Large intestine (tissue), 3 donors: ENCODE measurements around the gene FHOD3. TPM values are rescaled to one million over a fixed set of nuclear protein-coding genes. Genes with fewer than 3 reads are reported as not detected.

ENCODE experiments used
- DNase-seq, 2 donors: peaks; one replicate each; pipeline versions ENCODE4 v3.0.0 to v3.0.0-alpha.2; 2013
- H3K27ac ChIP-seq: one replicate; pipeline ENCODE4 v1.5.1; 2013; ENCODE audit warnings: low read length
- H3K27me3 ChIP-seq: 2 replicates; pipeline ENCODE4 v1.6.1; 2013; ENCODE audit warnings: low read length; ENCODE audit not compliant: control insufficient read depth, insufficient read depth
- H3K36me3 ChIP-seq: 2 replicates; pipeline ENCODE4 v1.6.1; 2013; ENCODE audit warnings: low read length; ENCODE audit not compliant: control insufficient read depth, insufficient read depth
- H3K4me1 ChIP-seq: one replicate; pipeline ENCODE4 v1.6.1; 2013; ENCODE audit warnings: low read length; ENCODE audit not compliant: control insufficient read depth, insufficient read depth
- H3K4me3 ChIP-seq: one replicate; pipeline ENCODE4 v1.5.1; 2013; ENCODE audit warnings: low read length
- H3K9me3 ChIP-seq: one replicate; pipeline ENCODE4 v1.6.1; 2013; ENCODE audit warnings: mild to moderate bottlenecking, low read depth, low read length, moderate library complexity; ENCODE audit not compliant: control insufficient read depth
- WGBS: methylation state at CpG from one replicate; pipeline ENCODE4 v1.1.5; 2013; ENCODE audit warnings: low lambda C conversion rate; ENCODE audit not compliant: insufficient coverage; 5-methylcytosine and 5-hydroxymethylcytosine counted together
- polyA plus RNA-seq: library from polyadenylated mRNA; unstranded; fragments of 120-200 nt; gene quantifications from one replicate; pipeline ENCODE4 v1.2.1, GENCODE V29; 2013

The FHOD3 gene
- polyA plus RNA-seq, 1 donor = 10.5 TPM

DNA sequence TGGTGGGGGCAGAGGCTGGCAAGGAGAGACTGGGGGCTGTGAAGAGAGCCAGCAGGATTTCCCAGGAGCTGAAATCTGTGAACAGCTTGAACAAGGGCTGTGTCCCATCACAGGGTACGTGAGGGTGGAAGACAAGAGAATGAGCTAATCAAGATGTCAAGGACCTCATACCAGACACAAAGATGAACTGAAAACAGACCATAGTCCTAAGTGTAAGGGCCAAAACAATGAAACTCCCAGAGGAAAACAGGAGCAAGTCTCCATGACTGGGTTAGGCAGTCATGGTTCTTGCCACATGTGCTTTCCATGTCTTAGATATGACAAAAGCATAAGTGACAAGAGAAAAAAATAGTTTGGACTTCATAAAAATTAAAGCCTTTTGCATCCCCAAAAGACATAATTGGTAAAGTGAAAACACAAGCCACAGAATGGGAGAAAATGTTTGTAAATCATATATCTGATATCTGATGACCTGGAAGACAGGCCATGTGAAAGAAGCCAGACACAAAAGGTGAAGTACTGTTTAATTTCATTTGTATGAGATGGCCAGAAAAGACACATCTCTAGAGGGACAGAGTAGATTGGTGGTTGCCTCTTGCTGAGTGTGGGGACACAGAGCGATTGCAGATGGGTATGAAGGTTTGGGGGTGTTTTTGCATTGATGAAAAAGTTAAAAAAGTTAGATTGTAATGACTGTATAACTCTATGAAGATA lies 67.6 kb downstream of the FHOD3 start:
- WGBS = 93% methylated on average over 2 of the region's 2 CpGs
- no peaks in the 10 kb centered on the region for H3K4me1 ChIP-seq
- H3K36me3 ChIP-seq = no peaks in the 10 kb centered on the region
- no peak for DNase-seq
- H3K9me3 ChIP-seq = no peaks in the 10 kb centered on the region
- no peak overlapping the region for H3K27ac ChIP-seq
- no peaks in the 10 kb centered on the region for H3K27me3 ChIP-seq
- no peak overlapping the region for H3K4me3 ChIP-seq

- H3K27me3 ChIP-seq = no peaks in the 10 kb centered on the region
- DNase-seq = no peak
- no peaks in the 10 kb centered on the region for H3K9me3 ChIP-seq
- no peak overlapping the region for H3K27ac ChIP-seq
- no peaks in the 10 kb centered on the region for H3K36me3 ChIP-seq
- H3K4me1 ChIP-seq = no peaks in the 10 kb centered on the region
- 91% methylated on average over 3 of the region's 7 CpGs for WGBS
- no peak overlapping the region for H3K4me3 ChIP-seq
Observed at GRCh38 chr18:36365836-36366775, 68.6 kb downstream of the FHOD3 start.

GRCh38 chr18:36366994-36367839 lies 69.7 kb downstream of the FHOD3 start:
- Histone ChIP-seq H3K27me3 (no peaks in the 10 kb centered on the region), H3K4me3 (no peak overlapping the region), H3K27ac (no peak overlapping the region), H3K4me1 (no peaks in the 10 kb centered on the region), H3K36me3 (no peaks in the 10 kb centered on the region), H3K9me3 (no peaks in the 10 kb centered on the region)
- WGBS = no CpG with 5 or more reads among the region's 8 CpGs
- no peak for DNase-seq

DNA sequence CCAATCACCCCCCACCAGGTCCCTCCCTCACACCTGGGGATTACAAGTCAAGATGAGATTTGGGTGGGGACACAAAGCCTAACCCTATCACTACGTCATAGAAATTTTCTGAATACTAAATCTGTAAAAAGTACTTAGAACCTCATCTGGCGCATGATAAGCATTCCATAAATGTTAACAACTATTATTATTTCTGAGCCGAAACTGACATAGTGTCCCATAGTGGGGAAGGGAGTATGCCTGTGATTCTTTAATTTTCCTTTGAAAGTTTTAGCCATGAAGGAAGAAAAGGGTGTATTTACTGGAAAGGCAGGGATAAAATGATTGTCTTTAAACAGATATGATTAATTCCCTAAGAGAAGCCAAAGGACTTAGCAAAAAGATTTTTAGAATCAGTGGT lies 71.4 kb downstream of the FHOD3 start:
- Histone ChIP-seq H3K27me3 (no peaks in the 10 kb centered on the region), H3K36me3 (no peaks in the 10 kb centered on the region), H3K4me1 (no peaks in the 10 kb centered on the region), H3K4me3 (no peak overlapping the region), H3K9me3 (no peaks in the 10 kb centered on the region), H3K27ac (no peak overlapping the region)
- no CpG with 5 or more reads among the region's 3 CpGs for WGBS
- DNase-seq = no peak

DNA sequence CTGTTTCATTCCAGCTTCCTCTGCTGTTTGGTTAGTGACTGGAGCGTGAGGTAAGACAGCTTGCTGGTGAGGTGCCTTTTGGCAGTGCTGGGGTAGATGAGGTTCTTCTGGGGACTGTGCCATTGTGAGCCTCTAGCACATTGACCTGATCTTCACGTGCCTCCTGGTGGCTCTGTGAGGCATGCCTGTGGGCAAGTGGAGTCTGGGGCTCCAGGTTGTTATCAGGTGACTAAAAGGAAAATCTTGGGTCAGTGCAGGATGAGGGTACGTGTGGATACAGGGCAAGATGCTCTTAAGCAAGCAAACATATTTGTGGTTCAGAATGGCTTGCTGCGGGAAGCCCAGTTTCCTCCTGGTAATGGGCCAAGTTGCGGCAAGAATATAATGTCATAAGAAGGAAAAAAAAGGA lies 75.4 kb downstream of the FHOD3 start:
- no peaks in the 10 kb centered on the region for H3K9me3 ChIP-seq
- WGBS = 100% methylated on average over 1 of the region's 5 CpGs
- no peak for DNase-seq
- H3K36me3 ChIP-seq = no peaks in the 10 kb centered on the region
- H3K27ac ChIP-seq = no peak overlapping the region
- H3K4me3 ChIP-seq = no peak overlapping the region
- no peaks in the 10 kb centered on the region for H3K4me1 ChIP-seq
- H3K27me3 ChIP-seq = peaks cover 3% of the 10 kb centered on the region

DNA sequence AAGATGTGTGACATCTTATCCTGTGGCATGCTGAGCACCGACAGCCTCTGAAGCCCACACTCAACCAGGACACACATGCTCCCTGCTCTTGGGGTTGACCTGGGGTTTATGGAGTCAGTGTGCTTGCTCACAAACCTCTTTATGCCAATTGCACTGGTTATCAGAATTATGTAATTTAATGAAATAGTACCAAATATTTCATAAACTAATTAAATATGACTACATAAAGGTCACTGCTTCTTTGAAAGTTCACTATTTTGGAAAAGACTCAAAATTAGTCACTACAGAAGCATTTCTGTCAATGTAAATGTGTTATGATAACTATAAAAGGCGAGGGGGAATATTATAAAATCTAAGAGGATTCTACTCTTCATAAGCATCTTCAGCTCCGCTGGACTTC lies 76.7 kb downstream of the FHOD3 start:
- no CpG with 5 or more reads among the region's 3 CpGs for WGBS
- no peaks in the 10 kb centered on the region for H3K9me3 ChIP-seq
- no peak for DNase-seq

DNA sequence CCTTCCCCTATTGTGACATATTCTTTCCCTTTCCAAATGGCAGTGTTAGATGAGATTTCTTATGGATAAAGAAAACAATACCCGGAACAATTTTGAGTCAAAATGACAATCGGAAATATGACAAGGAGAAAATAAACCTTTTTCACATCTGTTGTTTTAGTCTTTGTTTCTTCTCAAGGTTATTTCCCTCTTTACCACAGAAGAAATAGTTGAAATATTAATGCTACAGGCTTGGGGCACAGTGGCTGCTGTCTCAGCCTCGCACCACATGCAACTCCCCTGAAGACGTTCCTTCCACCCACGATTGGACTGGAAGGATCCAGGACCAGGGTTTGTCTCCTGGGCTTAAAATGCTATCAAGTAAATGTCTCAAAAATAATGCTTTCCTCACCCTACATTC lies 77.6 kb downstream of the FHOD3 start:
- H3K27me3 ChIP-seq = peaks cover 3% of the 10 kb centered on the region
- no peaks in the 10 kb centered on the region for H3K36me3 ChIP-seq
- WGBS = 100% methylated on average over 2 of the region's 5 CpGs
- no peak overlapping the region for H3K4me3 ChIP-seq
- H3K27ac ChIP-seq = no peak overlapping the region
- H3K4me1 ChIP-seq = no peaks in the 10 kb centered on the region
- DNase-seq = no peak
- H3K9me3 ChIP-seq = no peaks in the 10 kb centered on the region

More for the DNA sequence above, 76.7 kb downstream of the FHOD3 start:
- Histone ChIP-seq H3K27ac (no peak overlapping the region), H3K27me3 (peaks cover 3% of the 10 kb centered on the region), H3K36me3 (no peaks in the 10 kb centered on the region), H3K4me3 (no peak overlapping the region), H3K4me1 (no peaks in the 10 kb centered on the region)

DNA sequence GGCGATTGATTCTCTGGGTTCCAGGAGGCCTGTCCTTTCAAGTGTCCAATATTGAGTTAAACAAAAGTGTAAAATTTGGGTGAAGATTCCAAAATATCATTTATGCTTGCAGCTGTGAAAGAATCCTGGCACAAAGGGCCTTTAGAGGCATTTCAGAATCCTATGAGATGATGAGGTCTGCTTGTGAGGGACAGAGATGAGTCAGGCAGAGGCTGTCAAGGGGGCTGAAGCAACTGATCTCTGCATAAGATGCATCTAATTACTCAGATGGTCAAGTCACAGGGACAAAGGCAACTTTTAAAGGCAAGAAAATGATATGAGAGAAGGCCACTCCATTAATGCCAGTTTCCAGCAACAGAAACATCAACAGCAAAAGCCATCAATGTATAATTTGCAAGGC lies 78.8 kb downstream of the FHOD3 start:
- H3K4me1 ChIP-seq = no peaks in the 10 kb centered on the region
- H3K9me3 ChIP-seq = no peaks in the 10 kb centered on the region
- H3K27me3 ChIP-seq = peaks cover 5% of the 10 kb centered on the region
- no peak overlapping the region for H3K4me3 ChIP-seq
- H3K27ac ChIP-seq = no peak overlapping the region
- H3K36me3 ChIP-seq = no peaks in the 10 kb centered on the region
- WGBS = no CpG with 5 or more reads among the region's 1 CpG
- DNase-seq = no peak

GRCh38 chr18:36377626-36378025 lies 80.1 kb downstream of the FHOD3 start:
- H3K9me3 ChIP-seq = no peaks in the 10 kb centered on the region
- H3K27me3 ChIP-seq = peaks cover 5% of the 10 kb centered on the region
- WGBS = no CpG with 5 or more reads among the region's 3 CpGs
- no peak for DNase-seq
- H3K36me3 ChIP-seq = no peaks in the 10 kb centered on the region
- no peak overlapping the region for H3K4me3 ChIP-seq
- no peak overlapping the region for H3K27ac ChIP-seq
- no peaks in the 10 kb centered on the region for H3K4me1 ChIP-seq

DNA sequence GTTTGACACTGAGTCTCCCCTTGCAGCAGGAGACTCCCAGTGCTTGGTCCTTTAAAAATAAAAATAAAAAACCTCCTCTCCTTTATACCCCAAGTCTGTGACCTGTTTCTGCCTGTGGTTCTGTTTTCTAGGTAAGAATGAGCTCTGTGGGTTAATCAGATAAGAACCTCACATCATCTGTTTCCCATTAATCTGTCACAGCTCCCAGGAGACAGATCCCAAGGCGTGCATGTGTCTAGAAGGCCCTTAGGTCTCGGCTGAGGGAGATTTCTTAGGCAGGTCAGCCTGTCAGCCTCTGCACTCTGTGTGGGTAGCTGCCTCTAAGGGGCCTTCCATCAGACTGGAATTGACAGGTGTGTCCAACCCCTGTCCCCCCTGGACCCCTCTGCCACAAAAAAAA lies 80.7 kb downstream of the FHOD3 start:
- DNase-seq = no peak

More for the DNA sequence above, 80.7 kb downstream of the FHOD3 start:
- no peaks in the 10 kb centered on the region for H3K4me1 ChIP-seq
- H3K36me3 ChIP-seq = no peaks in the 10 kb centered on the region
- H3K4me3 ChIP-seq = no peak overlapping the region
- peaks cover 5% of the 10 kb centered on the region for H3K27me3 ChIP-seq
- no peak overlapping the region for H3K27ac ChIP-seq
- no peaks in the 10 kb centered on the region for H3K9me3 ChIP-seq
- WGBS = no CpG with 5 or more reads among the region's 2 CpGs
